Neural cell (in vitro differentiated cells): ENCODE measurements around the gene DHRS7. TPM values are rescaled to one million over a fixed set of nuclear protein-coding genes. Genes with fewer than 3 reads are reported as not detected.
"Not testable (repeated sequence)": the region's sequence is repeated elsewhere in the genome, so short reads cannot be mapped to it uniquely, and the experiment has no call there.

Source experiments
- H2AFZ ChIP-seq: fragments of 200-600, 300-800 bp; sonication (generic), shearing (Covaris generic); 2 replicates; pipeline ENCODE4 v1.6.0; 2014; ENCODE audit warnings: low read depth, mild to moderate bottlenecking, antibody characterized with exemption, low read length, moderate library complexity
- H3F3A ChIP-seq: fragments of 200-600 bp; shearing (Covaris generic); 2 replicates; pipeline ENCODE4 v1.6.1; 2016; ENCODE audit warnings: mild to moderate bottlenecking, moderate library complexity, mixed read lengths, antibody characterized with exemption, low read length; ENCODE audit not compliant: insufficient read depth, poor library complexity, severe bottlenecking
- H3K27ac ChIP-seq: fragments of 200-600, 300-800 bp; sonication (generic), shearing (Covaris generic); 2 replicates; pipeline ENCODE4 v1.5.1; 2014; ENCODE audit warnings: mild to moderate bottlenecking, low read length, moderate library complexity
- H3K27me3 ChIP-seq: fragments of 300-800, 200-600 bp; sonication (generic), shearing (Covaris generic); 2 replicates; pipeline ENCODE4 v1.6.0; 2014; ENCODE audit warnings: mild to moderate bottlenecking, low read depth, low read length, moderate library complexity; ENCODE audit not compliant: insufficient read depth
- H3K36me3 ChIP-seq: fragments of 300-800, 200-600 bp; sonication (generic), shearing (Covaris generic); 2 replicates; pipeline ENCODE4 v1.5.1; 2014; ENCODE audit warnings: mild to moderate bottlenecking, antibody characterized with exemption, low read length, moderate library complexity; ENCODE audit not compliant: insufficient read depth
- H3K4me2 ChIP-seq: fragments of 300-800, 200-600 bp; sonication (generic), shearing (Covaris generic); 2 replicates; pipeline ENCODE4 v1.6.0; 2014; ENCODE audit warnings: mild to moderate bottlenecking, low read length
- H3K4me3 ChIP-seq: fragments of 300-800, 200-600 bp; sonication (generic), shearing (Covaris generic); 2 replicates; pipeline ENCODE4 v1.5.1; 2014; ENCODE audit warnings: mild to moderate bottlenecking, low read length, moderate library complexity
- H3K79me2 ChIP-seq: fragments of 200-600 bp; shearing (Covaris generic); replicated peaks from 2 replicates; pipeline ENCODE4 v1.6.0; 2014; ENCODE audit warnings: mild to moderate bottlenecking, low read length, moderate library complexity; ENCODE audit not compliant: insufficient read depth
- H3K9ac ChIP-seq: fragments of 300-800, 200-600 bp; sonication (generic), shearing (Covaris generic); 2 replicates; pipeline ENCODE4 v1.6.1; 2016; ENCODE audit warnings: mild to moderate bottlenecking, low read length, mixed read lengths
- H3K9me2 ChIP-seq: fragments of 200-600 bp; shearing (Covaris generic); 2 replicates; pipeline ENCODE4 v1.6.1; 2016; ENCODE audit warnings: mild to moderate bottlenecking, low read length, mixed read lengths; ENCODE audit not compliant: insufficient read depth
- H3K9me3 ChIP-seq: fragments of 200-600, 300-800 bp; sonication (generic), shearing (Covaris generic); 2 replicates; pipeline ENCODE4 v1.6.1; 2016; ENCODE audit warnings: mild to moderate bottlenecking, mixed run types, low read length, moderate library complexity, mixed read lengths
- H4K20me1 ChIP-seq: fragments of 200-600 bp; shearing (Covaris generic); 2 replicates; pipeline ENCODE4 v1.6.1; 2016; ENCODE audit warnings: mild to moderate bottlenecking, mixed run types; ENCODE audit not compliant: insufficient read depth
- EP300 ChIP-seq: fragments of 450-650 bp; conservative IDR thresholded peaks from 2 replicates; pipeline ENCODE4 v1.6.1; 2014; ENCODE audit warnings: antibody characterized with exemption, mild to moderate bottlenecking, moderate library complexity; ENCODE audit not compliant: poor library complexity, severe bottlenecking
- EZH2 ChIP-seq: fragments of 200-600, 300-800 bp; shearing (Covaris generic), sonication (generic); IDR thresholded peaks from 2 replicates; pipeline ENCODE4 v1.6.1; 2014; ENCODE audit warnings: antibody characterized with exemption, low read length, borderline replicate concordance, mild to moderate bottlenecking; ENCODE audit not compliant: insufficient read depth, poor library complexity, severe bottlenecking
- MXI1 ChIP-seq: fragments of 450-650 bp; conservative IDR thresholded peaks from 2 replicates; pipeline ENCODE4 v1.6.1; 2014; ENCODE audit warnings: antibody characterized with exemption, mild to moderate bottlenecking; ENCODE audit not compliant: poor library complexity, severe bottlenecking
- POLR2AphosphoS5 ChIP-seq: IDR thresholded peaks from 2 replicates; pipeline ENCODE4 v1.6.1; 2012
- RAD21 ChIP-seq: fragments of 450-650 bp; conservative IDR thresholded peaks from 2 replicates; pipeline ENCODE4 v1.6.1; 2014; ENCODE audit warnings: antibody characterized with exemption, mild to moderate bottlenecking, moderate library complexity
- SMC3 ChIP-seq: fragments of 450-650 bp; conservative IDR thresholded peaks from 2 replicates; pipeline ENCODE4 v1.6.1; 2014; ENCODE audit warnings: antibody characterized with exemption, mild to moderate bottlenecking, moderate library complexity; ENCODE audit not compliant: poor library complexity
- TAF1 ChIP-seq: IDR thresholded peaks from 2 replicates; pipeline ENCODE4 v1.6.1; 2012; ENCODE audit warnings: low read depth
- polyA plus RNA-seq: library from polyadenylated mRNA; depleted of rRNA; stranded (reverse); fragments of >200 nt; gene quantifications from 2 replicates; pipeline ENCODE4 v1.2.3, GENCODE V29; 2014
- TF ChIP-seq, protein P1 (sequence below): fragments of 450-650 bp; IDR thresholded peaks from 2 replicates; pipeline ENCODE4 v1.5.1; 2014; ENCODE audit warnings: antibody characterized with exemption, mild to moderate bottlenecking, moderate library complexity; ENCODE audit not compliant: poor library complexity, severe bottlenecking
- TF ChIP-seq, protein P2 (sequence below): IDR thresholded peaks from 2 replicates; pipeline ENCODE4 v1.6.1; 2012; ENCODE audit warnings: borderline replicate concordance

DHRS7 gene
- polyA plus RNA-seq, 1 donor from 2014 or later, result 89.6 TPM

DNA sequence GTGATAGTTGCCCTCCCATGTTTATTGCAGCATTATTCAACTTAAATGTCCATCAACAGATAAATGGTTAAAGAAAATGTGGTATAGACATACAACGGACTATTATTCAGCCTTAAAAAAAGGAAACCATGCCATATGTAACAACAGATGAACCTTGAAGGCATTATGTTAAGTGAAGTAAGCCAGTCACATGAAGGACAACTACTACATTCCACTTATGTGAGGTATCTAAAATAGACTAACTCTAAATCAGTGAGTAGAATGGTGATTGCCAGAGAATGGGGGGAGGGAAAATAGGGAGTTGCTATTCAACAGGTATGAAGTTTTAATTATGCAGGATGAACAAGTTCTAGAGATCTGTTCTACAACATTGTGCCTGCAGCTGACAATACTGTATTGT is 63.4 kb downstream of the DHRS7 start:
- TF ChIP-seq RAD21 (no peak), TAF1 (no peak), EZH2 (no peak), EP300 (no peak)
- TF ChIP-seq, protein P1, sequence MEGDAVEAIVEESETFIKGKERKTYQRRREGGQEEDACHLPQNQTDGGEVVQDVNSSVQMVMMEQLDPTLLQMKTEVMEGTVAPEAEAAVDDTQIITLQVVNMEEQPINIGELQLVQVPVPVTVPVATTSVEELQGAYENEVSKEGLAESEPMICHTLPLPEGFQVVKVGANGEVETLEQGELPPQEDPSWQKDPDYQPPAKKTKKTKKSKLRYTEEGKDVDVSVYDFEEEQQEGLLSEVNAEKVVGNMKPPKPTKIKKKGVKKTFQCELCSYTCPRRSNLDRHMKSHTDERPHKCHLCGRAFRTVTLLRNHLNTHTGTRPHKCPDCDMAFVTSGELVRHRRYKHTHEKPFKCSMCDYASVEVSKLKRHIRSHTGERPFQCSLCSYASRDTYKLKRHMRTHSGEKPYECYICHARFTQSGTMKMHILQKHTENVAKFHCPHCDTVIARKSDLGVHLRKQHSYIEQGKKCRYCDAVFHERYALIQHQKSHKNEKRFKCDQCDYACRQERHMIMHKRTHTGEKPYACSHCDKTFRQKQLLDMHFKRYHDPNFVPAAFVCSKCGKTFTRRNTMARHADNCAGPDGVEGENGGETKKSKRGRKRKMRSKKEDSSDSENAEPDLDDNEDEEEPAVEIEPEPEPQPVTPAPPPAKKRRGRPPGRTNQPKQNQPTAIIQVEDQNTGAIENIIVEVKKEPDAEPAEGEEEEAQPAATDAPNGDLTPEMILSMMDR, result no peak
- TF ChIP-seq, protein P2, sequence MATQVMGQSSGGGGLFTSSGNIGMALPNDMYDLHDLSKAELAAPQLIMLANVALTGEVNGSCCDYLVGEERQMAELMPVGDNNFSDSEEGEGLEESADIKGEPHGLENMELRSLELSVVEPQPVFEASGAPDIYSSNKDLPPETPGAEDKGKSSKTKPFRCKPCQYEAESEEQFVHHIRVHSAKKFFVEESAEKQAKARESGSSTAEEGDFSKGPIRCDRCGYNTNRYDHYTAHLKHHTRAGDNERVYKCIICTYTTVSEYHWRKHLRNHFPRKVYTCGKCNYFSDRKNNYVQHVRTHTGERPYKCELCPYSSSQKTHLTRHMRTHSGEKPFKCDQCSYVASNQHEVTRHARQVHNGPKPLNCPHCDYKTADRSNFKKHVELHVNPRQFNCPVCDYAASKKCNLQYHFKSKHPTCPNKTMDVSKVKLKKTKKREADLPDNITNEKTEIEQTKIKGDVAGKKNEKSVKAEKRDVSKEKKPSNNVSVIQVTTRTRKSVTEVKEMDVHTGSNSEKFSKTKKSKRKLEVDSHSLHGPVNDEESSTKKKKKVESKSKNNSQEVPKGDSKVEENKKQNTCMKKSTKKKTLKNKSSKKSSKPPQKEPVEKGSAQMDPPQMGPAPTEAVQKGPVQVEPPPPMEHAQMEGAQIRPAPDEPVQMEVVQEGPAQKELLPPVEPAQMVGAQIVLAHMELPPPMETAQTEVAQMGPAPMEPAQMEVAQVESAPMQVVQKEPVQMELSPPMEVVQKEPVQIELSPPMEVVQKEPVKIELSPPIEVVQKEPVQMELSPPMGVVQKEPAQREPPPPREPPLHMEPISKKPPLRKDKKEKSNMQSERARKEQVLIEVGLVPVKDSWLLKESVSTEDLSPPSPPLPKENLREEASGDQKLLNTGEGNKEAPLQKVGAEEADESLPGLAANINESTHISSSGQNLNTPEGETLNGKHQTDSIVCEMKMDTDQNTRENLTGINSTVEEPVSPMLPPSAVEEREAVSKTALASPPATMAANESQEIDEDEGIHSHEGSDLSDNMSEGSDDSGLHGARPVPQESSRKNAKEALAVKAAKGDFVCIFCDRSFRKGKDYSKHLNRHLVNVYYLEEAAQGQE, result no peak
- Histone ChIP-seq H2AFZ (no peak overlapping the region), H3K36me3 (no peaks in the 10 kb centered on the region), H3K27ac (no peak overlapping the region), H3K9me2 (no peaks in the 10 kb centered on the region), H3K4me2 (no peak overlapping the region), H3F3A (no peaks in the 10 kb centered on the region), H3K9me3 (no peaks in the 10 kb centered on the region), H3K27me3 (no peaks in the 10 kb centered on the region), H3K79me2 (peaks cover 80% of the 10 kb centered on the region), H3K4me3 (no peak overlapping the region), H4K20me1 (no peaks in the 10 kb centered on the region), H3K9ac (no peak overlapping the region)

DNA sequence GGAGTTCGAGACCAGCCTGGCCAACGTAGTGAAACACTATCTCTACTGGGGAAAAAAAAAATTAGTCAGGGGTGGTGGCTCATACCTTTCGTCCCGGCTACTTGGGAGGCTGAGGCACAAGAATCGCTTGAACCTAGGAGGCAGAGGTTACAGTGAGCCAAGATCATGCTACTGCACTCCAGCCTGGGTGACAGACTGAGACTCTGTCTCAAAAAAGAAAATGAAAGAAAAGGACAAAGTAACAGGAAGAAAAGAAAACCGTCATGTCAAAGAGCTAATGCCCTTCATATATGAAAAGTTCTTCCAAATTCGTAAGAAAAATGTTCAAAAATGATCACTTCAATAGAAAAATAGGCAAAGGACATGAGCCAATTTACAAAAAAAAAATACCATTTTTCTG is 65.3 kb downstream of the DHRS7 start:
- not testable (repeated sequence) for H3K4me2 ChIP-seq, H3K4me3 ChIP-seq, H3K36me3 ChIP-seq, H3K27ac ChIP-seq, H4K20me1 ChIP-seq, H2AFZ ChIP-seq, H3K9me3 ChIP-seq, H3K27me3 ChIP-seq, H3K9ac ChIP-seq, H3F3A ChIP-seq, H3K9me2 ChIP-seq
- H3K79me2 ChIP-seq, result peaks cover 86% of the 10 kb centered on the region

DNA sequence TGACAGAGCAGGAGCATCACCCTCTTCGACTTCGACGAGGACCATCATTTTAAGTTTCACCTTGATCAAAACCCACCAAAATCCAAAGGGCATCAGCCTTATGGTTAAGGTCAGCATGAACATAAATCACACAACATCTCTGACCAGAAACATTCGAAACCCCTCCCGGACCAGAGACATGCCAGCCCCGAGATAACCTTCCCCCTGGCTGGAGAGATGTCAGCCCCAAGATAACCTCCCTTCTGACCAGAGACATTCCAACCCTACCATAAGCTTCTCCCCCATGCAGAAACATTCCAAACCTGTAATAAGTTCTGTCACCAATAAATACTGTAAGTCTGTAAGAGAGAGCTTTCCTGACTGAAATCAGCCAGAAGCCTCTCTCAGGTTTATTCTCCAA is 67.2 kb downstream of the DHRS7 start:
- H3K27me3 ChIP-seq, result no peaks in the 10 kb centered on the region
- H4K20me1 ChIP-seq, result no peaks in the 10 kb centered on the region
- no peaks in the 10 kb centered on the region for H3K36me3 ChIP-seq
- peaks cover 93% of the 10 kb centered on the region for H3K79me2 ChIP-seq
- no peaks in the 10 kb centered on the region for H3F3A ChIP-seq
- no peak overlapping the region for H3K9ac ChIP-seq
- no peaks in the 10 kb centered on the region for H3K9me2 ChIP-seq
- no peak overlapping the region for H3K27ac ChIP-seq
- no peak for TF ChIP-seq EZH2
- TF ChIP-seq EP300, result no peak
- no peak for TF ChIP-seq MXI1
- TF ChIP-seq RAD21, result no peak
- TF ChIP-seq SMC3, result no peak
- TF ChIP-seq, protein P2, result no peak
- TF ChIP-seq TAF1, result no peak
- TF ChIP-seq, protein P1, result no peak
- no peak for TF ChIP-seq POLR2AphosphoS5
- H3K4me3 ChIP-seq, result no peak overlapping the region
- H3K4me2 ChIP-seq, result no peak overlapping the region
- H2AFZ ChIP-seq, result no peak overlapping the region
- no peaks in the 10 kb centered on the region for H3K9me3 ChIP-seq
